ENCODE data around the gene CABCOCO1.

DNA sequence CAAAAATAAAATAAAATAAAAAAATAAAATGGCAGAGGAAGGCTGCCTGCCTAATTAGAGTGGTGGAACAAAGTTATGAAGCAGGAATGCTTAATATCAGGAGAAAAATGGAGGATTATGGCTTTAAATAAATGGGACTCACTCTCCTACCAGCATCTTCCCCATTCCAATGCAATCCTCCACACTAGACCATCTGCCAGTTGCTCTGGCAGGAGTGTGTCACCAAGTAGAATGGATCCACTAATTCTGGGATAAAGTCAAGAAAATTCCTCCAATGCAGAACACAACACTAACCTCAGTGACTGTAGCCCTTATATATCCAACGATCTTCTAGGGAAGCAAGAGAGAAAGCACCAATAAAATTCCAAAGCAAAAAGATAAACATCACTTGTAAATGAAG lies 126.3 kb downstream of the CABCOCO1 start:
- TF ChIP-seq POLR2A (IDR thresholded peaks at IDR 0.05) (no peak), CTCF (IDR thresholded peaks at IDR 0.05) (no peak)

Data from thyroid gland (tissue), 4 donors.